SU-DHL-6 (cell line): Measurements from ENCODE around the gene SYTL3.

Experiments used
- H2AFZ ChIP-seq: fragments of 200-600 bp; sonication (generic); 2 replicates; pipeline ENCODE4 v1.6.1; 2014; ENCODE audit warnings: low read depth, mild to moderate bottlenecking, moderate library complexity, mixed read lengths, antibody characterized with exemption, low read length; ENCODE audit not compliant: severe bottlenecking
- H3F3A ChIP-seq: fragments of 200-600 bp; shearing (Covaris generic); 2 replicates; pipeline ENCODE4 v1.6.0; 2016; ENCODE audit warnings: antibody characterized with exemption, mild to moderate bottlenecking; ENCODE audit not compliant: insufficient read depth
- H3K27ac ChIP-seq: fragments of 200-600 bp; sonication (generic); 2 replicates; pipeline ENCODE4 v1.5.1; 2016; ENCODE audit warnings: low read depth, mild to moderate bottlenecking, low read length, moderate library complexity, mixed read lengths
- H3K27me3 ChIP-seq: fragments of 200-600 bp; sonication (generic), shearing (Covaris generic); 2 replicates; pipeline ENCODE4 v1.6.0; 2014; ENCODE audit warnings: mild to moderate bottlenecking, low read length
- H3K36me3 ChIP-seq: fragments of 200-600 bp; sonication (generic); 2 replicates; pipeline ENCODE4 v1.6.1; 2014; ENCODE audit warnings: mild to moderate bottlenecking, low read length, mixed read lengths
- H3K4me2 ChIP-seq: fragments of 300-600, 200-600 bp; shearing (Covaris generic), sonication (generic); 2 replicates; pipeline ENCODE4 v1.6.0; 2014; ENCODE audit warnings: low read length, low read depth, mild to moderate bottlenecking; ENCODE audit not compliant: poor library complexity, severe bottlenecking
- H3K4me3 ChIP-seq: fragments of 200-600 bp; sonication (generic); 2 replicates; pipeline ENCODE4 v1.5.1; 2014; ENCODE audit warnings: antibody characterized with exemption, low read length, mild to moderate bottlenecking, mixed read lengths; ENCODE audit not compliant: insufficient read depth, poor library complexity, severe bottlenecking
- H3K79me2 ChIP-seq: fragments of 200-600 bp; sonication (generic); 2 replicates; pipeline ENCODE4 v1.6.1; 2014; ENCODE audit warnings: mild to moderate bottlenecking, low read length, moderate library complexity; ENCODE audit not compliant: insufficient read depth
- H3K9ac ChIP-seq: fragments of 200-600 bp; sonication (generic); 2 replicates; pipeline ENCODE4 v1.7.0; 2014; ENCODE audit warnings: mild to moderate bottlenecking, low read length
- H3K9me2 ChIP-seq: fragments of 200-600 bp; sonication (generic); replicated peaks from 2 replicates; pipeline ENCODE4 v1.6.1; 2014; ENCODE audit warnings: low read length; ENCODE audit not compliant: insufficient read depth
- H3K9me3 ChIP-seq: fragments of 200-600 bp; sonication (generic); 2 replicates; pipeline ENCODE4 v1.6.1; 2014; ENCODE audit warnings: low read length, mixed read lengths; ENCODE audit not compliant: insufficient read depth
- H4K20me1 ChIP-seq: fragments of 200-600 bp; sonication (generic); 2 replicates; pipeline ENCODE4 v1.6.1; 2014; ENCODE audit warnings: low read depth, mild to moderate bottlenecking, antibody characterized with exemption, low read length, moderate library complexity, mixed read lengths
- CTCF ChIP-seq: fragments of 200-600 bp; sonication (generic); IDR thresholded peaks from one replicate; pipeline ENCODE4 v1.5.1; 2017; ENCODE audit warnings: antibody characterized with exemption, mild to moderate bottlenecking, low read length, moderate library complexity; ENCODE audit not compliant: insufficient read depth, poor library complexity, severe bottlenecking
- EZH2phosphoT487 ChIP-seq: fragments of 200-600 bp; sonication (generic), shearing (Covaris generic); conservative IDR thresholded peaks from 2 replicates; pipeline ENCODE4 v1.6.1; 2018; ENCODE audit warnings: mild to moderate bottlenecking, antibody characterized with exemption, low read length, moderate library complexity, mixed read lengths

The SYTL3 gene

GRCh38 chr6:158757753-158758090, 107.9 kb downstream of the SYTL3 start:
- Histone ChIP-seq H3K79me2 (no peaks in the 10 kb centered on the region), H3K4me2 (no peak overlapping the region), H3K9me3 (no peaks in the 10 kb centered on the region), H3K27ac (no peak overlapping the region), H3K9me2 (no peaks in the 10 kb centered on the region), H3K4me3 (no peak overlapping the region), H2AFZ (no peak overlapping the region), H3K27me3 (no peaks in the 10 kb centered on the region), H4K20me1 (no peaks in the 10 kb centered on the region), H3K9ac (no peak overlapping the region), H3F3A (peaks cover 5% of the 10 kb centered on the region), H3K36me3 (no peaks in the 10 kb centered on the region)
- TF ChIP-seq CTCF (no peak), EZH2phosphoT487 (no peak)

- TF ChIP-seq CTCF (no peak), EZH2phosphoT487 (no peak)
- Histone ChIP-seq H3F3A (peaks cover 12% of the 10 kb centered on the region), H3K27me3 (no peaks in the 10 kb centered on the region), H3K36me3 (no peaks in the 10 kb centered on the region), H3K27ac (no peak overlapping the region), H4K20me1 (no peaks in the 10 kb centered on the region), H2AFZ (no peak overlapping the region), H3K9me3 (no peaks in the 10 kb centered on the region), H3K4me2 (no peak overlapping the region), H3K9ac (no peak overlapping the region), H3K4me3 (no peak overlapping the region), H3K9me2 (no peaks in the 10 kb centered on the region), H3K79me2 (no peaks in the 10 kb centered on the region)
Measured at GRCh38 chr6:158758451-158758860, 108.6 kb downstream of the SYTL3 start.

- H3K4me2 ChIP-seq: no peak overlapping the region
- TF ChIP-seq EZH2phosphoT487 (no peak), CTCF (no peak)
- H3K9me3 ChIP-seq: no peaks in the 10 kb centered on the region
- no peaks in the 10 kb centered on the region for H3K36me3 ChIP-seq
- no peak overlapping the region for H3K27ac ChIP-seq
- H3K9ac ChIP-seq: no peak overlapping the region
- H3K9me2 ChIP-seq: no peaks in the 10 kb centered on the region
- H3K4me3 ChIP-seq: no peak overlapping the region
- no peaks in the 10 kb centered on the region for H4K20me1 ChIP-seq
- H3K79me2 ChIP-seq: no peaks in the 10 kb centered on the region
- H3F3A ChIP-seq: peaks cover 18% of the 10 kb centered on the region
- H3K27me3 ChIP-seq: no peaks in the 10 kb centered on the region
- H2AFZ ChIP-seq: no peak overlapping the region
Measured at GRCh38 chr6:158758941-158759479, 109.2 kb downstream of the SYTL3 start.
